B cell (primary cell): ENCODE results near the gene KCNC4. TPM values are rescaled to one million over a fixed set of nuclear protein-coding genes. Genes with fewer than 3 reads are reported as not detected.

Experiments used
- ATAC-seq: fragments of 200-7000 bp; cut with Tn5 transposase; one replicate; pipeline ENCODE4 v1.10.0; 2021; ENCODE audit warnings: low read depth, mild to moderate bottlenecking, moderate number of reproducible peaks, moderate library complexity
- CTCF ChIA-PET: fragments of 350-600 bp; sonication (Branson Sonifier 250); formaldehyde crosslinking; loops from one replicate; lab custom pipeline; 2021; ENCODE audit warnings: antibody characterized with exemption, inconsistent platforms; lab: Charles Lee
- POLR2A ChIA-PET: fragments of 350-600 bp; sonication (Branson Sonifier 250); formaldehyde crosslinking; loops from one replicate; lab custom pipeline; 2021; ENCODE audit warnings: antibody characterized with exemption; lab: Charles Lee
- DNase-seq: peaks from one replicate; pipeline ENCODE4 v3.0.0; 2013
- H2AFZ ChIP-seq: 2 replicates; pipeline ENCODE4 v1.6.1; 2012; ENCODE audit warnings: mild to moderate bottlenecking, low read depth, low read length; ENCODE audit not compliant: insufficient read depth, poor library complexity, severe bottlenecking
- H3K27ac ChIP-seq, 2 donors: 1 replicate in 1 of 2; 2 replicates in 1 of 2; pipeline ENCODE4 v1.5.1; 2012 to 2013; ENCODE audit warnings: low read length in 2 of 2, mild to moderate bottlenecking in 2 of 2, moderate library complexity in 1 of 2
- H3K27me3 ChIP-seq, 4 experiments: fragments of 200-600 bp in 1 of 4; sonication (generic) in 1 of 4; replicated peaks in 1 of 4; 1 replicate in 2 of 4; 2 replicates in 2 of 4; pipeline versions ENCODE4 v1.6.1 to v1.7.0; 2013 to 2016; ENCODE audit warnings: low read length in 3 of 4, mild to moderate bottlenecking in 2 of 4, mixed read lengths in 1 of 4, moderate library complexity in 1 of 4; ENCODE audit not compliant: insufficient read depth in 4 of 4, control insufficient read depth in 3 of 4; ENCODE audit errors: control extremely low read depth in 1 of 4
- H3K36me3 ChIP-seq, 2 experiments: replicated peaks in 1 of 2; 1 replicate in 1 of 2; 2 replicates in 1 of 2; pipeline versions ENCODE4 v1.6.1 to v1.7.1; 2013; ENCODE audit warnings: low read length in 1 of 2; ENCODE audit not compliant: insufficient read depth in 2 of 2, control insufficient read depth in 1 of 2; ENCODE audit errors: control extremely low read depth in 1 of 2, extremely low read depth in 1 of 2
- H3K4me1 ChIP-seq, 2 donors: fragments of 200-600 bp in 1 of 2; sonication (generic) in 1 of 2; 1 replicate in 1 of 2; 2 replicates in 1 of 2; pipeline versions ENCODE4 v1.5.1 to v1.6.1; 2013 to 2017; ENCODE audit warnings: low read length in 2 of 2; ENCODE audit not compliant: control insufficient read depth in 2 of 2, insufficient read depth in 2 of 2
- H3K4me2 ChIP-seq: replicated peaks from 2 replicates; pipeline ENCODE3; 2012; ENCODE audit warnings: mild to moderate bottlenecking, low read depth, low read length; ENCODE audit not compliant: poor library complexity, severe bottlenecking
- H3K4me3 ChIP-seq, 5 experiments: fragments of 200-600 bp in 1 of 5; sonication (generic) in 1 of 5; 1 replicate in 3 of 5; 2 replicates in 2 of 5; pipeline versions ENCODE4 v1.5.1 to v1.7.0; 2011 to 2016; ENCODE audit warnings: low read length in 4 of 5, mild to moderate bottlenecking in 4 of 5, low read depth in 2 of 5, control low read depth in 1 of 5, moderate library complexity in 1 of 5; ENCODE audit not compliant: insufficient read depth in 1 of 5; ENCODE audit errors: control extremely low read depth in 1 of 5, extremely low read depth in 1 of 5
- H3K79me2 ChIP-seq: fragments of 200-600 bp; sonication (generic); one replicate; pipeline ENCODE4 v1.6.0; 2016; ENCODE audit warnings: low read length; ENCODE audit not compliant: control insufficient read depth, insufficient read depth
- H3K9ac ChIP-seq: fragments of 200-600 bp; sonication (generic); 2 replicates; pipeline ENCODE4 v1.6.1; 2017; ENCODE audit warnings: mild to moderate bottlenecking, low read length, moderate library complexity
- H3K9me3 ChIP-seq, 3 donors: one replicate each; pipeline versions ENCODE4 v1.6.1 to v1.7.1; 2013; ENCODE audit warnings: low read length in 2 of 3; ENCODE audit not compliant: control insufficient read depth in 2 of 3, insufficient read depth in 1 of 3; ENCODE audit errors: control extremely low read depth in 1 of 3
- H4K20me1 ChIP-seq: 2 replicates; pipeline ENCODE4 v1.6.0; 2012; ENCODE audit warnings: mild to moderate bottlenecking, low read length; ENCODE audit not compliant: insufficient read depth, control insufficient read depth, poor library complexity, severe bottlenecking
- H3K27ac Mint-ChIP-seq: one replicate; pipeline ENCODE4 v1.8.0; 2021; ENCODE audit warnings: mixed read lengths
- H3K27me3 Mint-ChIP-seq: one replicate; pipeline ENCODE4 v1.8.0; 2021; ENCODE audit warnings: mixed read lengths
- H3K4me1 Mint-ChIP-seq: one replicate; pipeline ENCODE4 v1.8.0; 2021; ENCODE audit warnings: mixed read lengths
- H3K4me3 Mint-ChIP-seq: one replicate; pipeline ENCODE4 v1.8.0; 2021; ENCODE audit warnings: mixed read lengths
- H3K9me3 Mint-ChIP-seq: one replicate; pipeline ENCODE4 v1.8.0; 2022; ENCODE audit warnings: mixed read lengths; ENCODE audit not compliant: insufficient read depth
- EZH2 ChIP-seq: IDR thresholded peaks from 2 replicates; pipeline ENCODE4 v1.6.1; 2012; ENCODE audit warnings: borderline replicate concordance, low read depth, mild to moderate bottlenecking, moderate library complexity, low read length; ENCODE audit not compliant: insufficient read depth, poor library complexity, severe bottlenecking
- WGBS: methylation state at CpG from one replicate; pipeline ENCODE4 v1.1.5; 2013; ENCODE audit warnings: missing lambda C conversion rate; ENCODE audit not compliant: insufficient coverage; 5-methylcytosine and 5-hydroxymethylcytosine counted together
- intact Hi-C: fragments of 100-400 bp; cut with micrococcal nuclease; formaldehyde crosslinking; loops from one replicate; pipeline ENCODE4 v1.10.0; 2022
- polyA plus RNA-seq: library from polyadenylated mRNA; depleted of rRNA; stranded (reverse); fragments of >200 nt; gene quantifications from 2 replicates; pipeline ENCODE4 v1.2.3, GENCODE V29; 2012
- total RNA-seq, 2 donors: library from RNA; stranded (reverse); fragments of 120-200 nt in 1 of 2; gene quantifications; 1 replicate in 1 of 2; 2 replicates in 1 of 2; pipeline versions ENCODE4 v1.2.3 to v1.2.4, GENCODE V29; 2013 to 2022
- TF ChIP-seq, protein P1 (sequence below): fragments of 200-600 bp; IDR thresholded peaks from one replicate; pipeline ENCODE4 v1.8.0; 2022; ENCODE audit warnings: antibody characterized with exemption, mild to moderate bottlenecking

KCNC4 gene
- total and polyA plus RNA-seq, 2 donors (not counting 1 experiment from before 2014, with no cell fraction given), result 3.2 to 24.1 TPM

DNA sequence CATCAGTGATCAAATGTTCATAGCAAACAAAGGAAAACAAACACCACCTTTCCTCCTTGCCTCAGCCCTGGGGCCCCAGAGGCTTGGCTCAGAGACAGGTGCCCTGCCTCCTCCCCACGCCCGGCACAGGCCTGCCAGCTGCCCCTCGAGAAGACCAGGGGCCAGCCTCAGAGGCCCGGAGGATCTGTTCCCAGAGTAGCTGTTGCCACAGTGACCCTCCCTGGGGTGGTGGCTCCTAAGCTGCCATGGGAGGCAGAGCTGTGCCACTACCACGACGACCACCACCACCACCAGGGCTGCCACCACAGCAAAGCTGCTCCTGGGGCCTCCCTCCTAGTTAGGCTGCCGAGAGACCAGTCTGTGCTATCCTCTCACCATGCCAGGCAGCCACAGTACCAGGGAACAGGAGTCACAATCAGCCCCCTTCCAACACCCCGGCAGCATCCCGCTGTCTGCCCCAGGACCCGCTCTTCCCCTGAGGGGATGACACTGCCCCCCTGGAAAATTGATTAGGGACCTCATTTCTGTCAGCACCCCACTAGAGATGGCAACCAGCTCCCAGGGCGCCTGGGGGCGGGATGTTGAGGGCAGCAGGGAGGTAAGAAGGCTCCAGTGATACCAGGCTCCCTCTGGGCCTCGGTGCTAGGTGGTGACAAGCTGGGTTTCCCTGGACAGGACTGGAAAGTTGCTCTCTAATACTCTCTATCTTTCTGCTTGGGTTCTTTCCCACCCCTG, 30.5 kb downstream of the KCNC4 start:
- H3K9ac ChIP-seq, result no peak overlapping the region
- H3K9me3 Mint-ChIP-seq, result no peaks in the 10 kb centered on the region
- TF ChIP-seq, protein P1, sequence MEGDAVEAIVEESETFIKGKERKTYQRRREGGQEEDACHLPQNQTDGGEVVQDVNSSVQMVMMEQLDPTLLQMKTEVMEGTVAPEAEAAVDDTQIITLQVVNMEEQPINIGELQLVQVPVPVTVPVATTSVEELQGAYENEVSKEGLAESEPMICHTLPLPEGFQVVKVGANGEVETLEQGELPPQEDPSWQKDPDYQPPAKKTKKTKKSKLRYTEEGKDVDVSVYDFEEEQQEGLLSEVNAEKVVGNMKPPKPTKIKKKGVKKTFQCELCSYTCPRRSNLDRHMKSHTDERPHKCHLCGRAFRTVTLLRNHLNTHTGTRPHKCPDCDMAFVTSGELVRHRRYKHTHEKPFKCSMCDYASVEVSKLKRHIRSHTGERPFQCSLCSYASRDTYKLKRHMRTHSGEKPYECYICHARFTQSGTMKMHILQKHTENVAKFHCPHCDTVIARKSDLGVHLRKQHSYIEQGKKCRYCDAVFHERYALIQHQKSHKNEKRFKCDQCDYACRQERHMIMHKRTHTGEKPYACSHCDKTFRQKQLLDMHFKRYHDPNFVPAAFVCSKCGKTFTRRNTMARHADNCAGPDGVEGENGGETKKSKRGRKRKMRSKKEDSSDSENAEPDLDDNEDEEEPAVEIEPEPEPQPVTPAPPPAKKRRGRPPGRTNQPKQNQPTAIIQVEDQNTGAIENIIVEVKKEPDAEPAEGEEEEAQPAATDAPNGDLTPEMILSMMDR, result no peak
- no peak for TF ChIP-seq EZH2
- H3K27me3 ChIP-seq, result no peaks in the 10 kb centered on the region
- no peak overlapping the region for H3K27ac ChIP-seq
- no peak for DNase-seq
- H3K4me1 ChIP-seq, result peaks cover 20 to 37% of the 10 kb centered on the region in 2 donors
- H3K4me1 Mint-ChIP-seq, result peaks cover 39% of the 10 kb centered on the region
- H3K27me3 Mint-ChIP-seq, result no peaks in the 10 kb centered on the region
- H3K4me2 ChIP-seq, result no peak overlapping the region
- 93% methylated on average over 12 of the region's 13 CpGs for WGBS
- no peaks in the 10 kb centered on the region for H3K36me3 ChIP-seq
- H3K79me2 ChIP-seq, result no peaks in the 10 kb centered on the region
- H4K20me1 ChIP-seq, result no peaks in the 10 kb centered on the region
- no peak overlapping the region for H3K4me3 Mint-ChIP-seq
- intact Hi-C loops, result no loop called here
- no peak for ATAC-seq
- ChIA-PET CTCF (interaction anchor here (1.0 to 1.4 kb wide), 4 partner anchors 32 to 61 kb away, joined by 3 read pairs; no protein-coding TSS in a partner anchor), POLR2A (no interaction called here)
- no peak overlapping the region for H2AFZ ChIP-seq
- H3K4me3 ChIP-seq, result no peak overlapping the region
- H3K27ac Mint-ChIP-seq, result no peak overlapping the region
- H3K9me3 ChIP-seq, result no peaks in the 10 kb centered on the region

DNA sequence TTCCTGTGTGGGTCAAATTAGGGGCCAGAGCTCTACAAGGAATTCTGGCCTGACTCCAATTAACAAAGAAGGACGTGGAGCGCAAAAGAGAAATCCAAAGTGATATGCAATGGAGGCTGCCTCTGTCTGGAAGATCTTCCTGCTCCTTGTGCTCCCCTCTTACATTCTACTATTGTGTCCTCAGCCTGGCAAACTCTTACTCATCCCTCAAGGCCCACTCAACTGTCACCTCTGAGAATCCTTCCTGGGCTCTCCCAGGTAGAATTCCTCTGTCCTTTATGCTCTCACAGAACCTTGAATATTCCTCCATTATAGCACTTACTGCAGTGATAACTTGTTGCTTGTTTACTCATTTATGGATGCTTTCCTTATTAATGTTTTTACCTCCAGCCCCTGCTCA, 31.4 kb downstream of the KCNC4 start:
- no peaks in the 10 kb centered on the region for H3K9me3 Mint-ChIP-seq
- no peak overlapping the region for H3K4me3 ChIP-seq
- peaks cover 20 to 37% of the 10 kb centered on the region in 2 donors for H3K4me1 ChIP-seq
- no peaks in the 10 kb centered on the region for H3K9me3 ChIP-seq
- intact Hi-C loops, result no loop called here
- no peak overlapping the region for H3K9ac ChIP-seq
- ChIA-PET CTCF (interaction anchor here (1.1 kb wide), 1 partner anchor 33 kb away, joined by 3 read pairs; no protein-coding TSS in a partner anchor), POLR2A (no interaction called here)
- H3K27me3 Mint-ChIP-seq, result no peaks in the 10 kb centered on the region
- H3K27me3 ChIP-seq, result no peaks in the 10 kb centered on the region
- H3K4me3 Mint-ChIP-seq, result no peak overlapping the region
- H2AFZ ChIP-seq, result no peak overlapping the region
- no peak for ATAC-seq
- H4K20me1 ChIP-seq, result no peaks in the 10 kb centered on the region
- peak overlapping the region; percentile 35 for H3K27ac Mint-ChIP-seq
- H3K4me1 Mint-ChIP-seq, result peaks cover 40% of the 10 kb centered on the region
- no peak overlapping the region for H3K4me2 ChIP-seq
- no CpG with 5 or more reads among the region's 2 CpGs for WGBS
- no peak overlapping the region for H3K27ac ChIP-seq
- no peak for DNase-seq
- H3K36me3 ChIP-seq, result no peaks in the 10 kb centered on the region
- H3K79me2 ChIP-seq, result no peaks in the 10 kb centered on the region
- TF ChIP-seq, protein P1, result no peak
- TF ChIP-seq EZH2, result no peak
